CD14-positive monocyte (primary cell): ENCODE data around the gene FREM2. TPM values are rescaled to one million over a fixed set of nuclear protein-coding genes. Genes with fewer than 3 reads are reported as not detected.

Experiments
- DNase-seq, 3 donors: peaks; one replicate each; pipeline ENCODE4 v3.0.0-alpha.2; 2011 to 2022
- H2AFZ ChIP-seq: 2 replicates; pipeline ENCODE4 v1.6.0; 2012; ENCODE audit warnings: mild to moderate bottlenecking, low read depth, low read length, inconsistent platforms; ENCODE audit not compliant: insufficient read depth, poor library complexity, severe bottlenecking
- H3K27ac ChIP-seq, 2 donors: 1 replicate in 1 of 2; 2 replicates in 1 of 2; pipeline ENCODE4 v1.5.1; 2012 to 2013; ENCODE audit warnings: low read length in 2 of 2, control low read depth in 1 of 2, inconsistent platforms in 1 of 2, low read depth in 1 of 2, mild to moderate bottlenecking in 1 of 2
- H3K27me3 ChIP-seq, 2 donors: one replicate each; pipeline versions ENCODE4 v1.6.0 to v1.6.1; 2011 to 2013; ENCODE audit warnings: low read length in 2 of 2; ENCODE audit not compliant: control insufficient read depth in 2 of 2, insufficient read depth in 2 of 2
- H3K36me3 ChIP-seq, 2 donors: replicated peaks in 1 of 2; 1 replicate in 1 of 2; 2 replicates in 1 of 2; pipeline versions ENCODE4 v1.5.1 to v1.6.1; 2012 to 2013; ENCODE audit warnings: low read length in 2 of 2, control low read depth in 1 of 2, inconsistent platforms in 1 of 2, mild to moderate bottlenecking in 1 of 2; ENCODE audit not compliant: insufficient read depth in 2 of 2, control insufficient read depth in 1 of 2
- H3K4me1 ChIP-seq, 2 donors: 1 replicate in 1 of 2; 2 replicates in 1 of 2; pipeline versions ENCODE4 v1.5.1 to v1.6.1; 2012 to 2013; ENCODE audit warnings: low read length in 2 of 2, control low read depth in 1 of 2, inconsistent platforms in 1 of 2, mild to moderate bottlenecking in 1 of 2, moderate library complexity in 1 of 2; ENCODE audit not compliant: insufficient read depth in 2 of 2, control insufficient read depth in 1 of 2
- H3K4me2 ChIP-seq: replicated peaks from 2 replicates; pipeline ENCODE3; 2012; ENCODE audit warnings: low read length, moderate library complexity, mild to moderate bottlenecking; ENCODE audit not compliant: poor library complexity, severe bottlenecking; ENCODE audit errors: extremely low read depth
- H3K4me3 ChIP-seq, 3 experiments: fragments of 200-600 bp in 1 of 3; sonication (generic) in 1 of 3; replicated peaks in 1 of 3; 1 replicate in 2 of 3; 2 replicates in 1 of 3; pipeline ENCODE4 v1.5.1; 2011 to 2013; ENCODE audit warnings: low read length in 3 of 3, mild to moderate bottlenecking in 3 of 3, control low read depth in 2 of 3, low read depth in 2 of 3, inconsistent platforms in 1 of 3, moderate library complexity in 1 of 3
- H3K79me2 ChIP-seq: 2 replicates; pipeline ENCODE4 v1.6.0; 2012; ENCODE audit warnings: mild to moderate bottlenecking, control low read depth, inconsistent platforms, low read length, moderate library complexity; ENCODE audit not compliant: insufficient read depth
- H3K9ac ChIP-seq: 2 replicates; pipeline ENCODE4 v1.6.0; 2017; ENCODE audit warnings: low read length, mild to moderate bottlenecking; ENCODE audit not compliant: insufficient read depth, poor library complexity, severe bottlenecking
- H3K9me3 ChIP-seq, 2 donors: replicated peaks in 1 of 2; 1 replicate in 1 of 2; 2 replicates in 1 of 2; pipeline versions ENCODE4 v1.5.1 to v1.6.1; 2012 to 2013; ENCODE audit warnings: low read length in 2 of 2, control low read depth in 1 of 2; ENCODE audit not compliant: control insufficient read depth in 1 of 2, insufficient read depth in 1 of 2
- H4K20me1 ChIP-seq: 2 replicates; pipeline ENCODE4 v1.6.0; 2012; ENCODE audit warnings: mild to moderate bottlenecking, low read length, control low read depth, moderate library complexity; ENCODE audit not compliant: insufficient read depth
- H3K27ac Mint-ChIP-seq, 7 donors: one replicate each; pipeline ENCODE4 v1.8.0; 2020; ENCODE audit warnings: mild to moderate bottlenecking in 7 of 7, mixed read lengths in 7 of 7, moderate library complexity in 6 of 7, inconsistent platforms in 2 of 7
- H3K27me3 Mint-ChIP-seq, 3 donors: one replicate each; pipeline ENCODE4 v1.8.0; 2021 to 2022; ENCODE audit warnings: low read depth in 3 of 3, mild to moderate bottlenecking in 3 of 3, mixed read lengths in 3 of 3, moderate library complexity in 3 of 3, inconsistent platforms in 1 of 3
- H3K36me3 Mint-ChIP-seq, 2 donors: one replicate each; pipeline ENCODE4 v1.8.0; 2020; ENCODE audit warnings: mixed read lengths in 2 of 2, inconsistent platforms in 1 of 2, mild to moderate bottlenecking in 1 of 2
- H3K4me1 Mint-ChIP-seq: one replicate; pipeline ENCODE4 v1.8.0; 2020; ENCODE audit warnings: mild to moderate bottlenecking, mixed read lengths
- H3K4me3 Mint-ChIP-seq, 2 donors: one replicate each; pipeline ENCODE4 v1.8.0; 2020; ENCODE audit warnings: mild to moderate bottlenecking in 2 of 2, mixed read lengths in 2 of 2, moderate library complexity in 1 of 2
- H3K9me3 Mint-ChIP-seq, 7 donors: one replicate each; pipeline ENCODE4 v1.8.0; 2020 to 2022; ENCODE audit warnings: mixed read lengths in 7 of 7, mild to moderate bottlenecking in 6 of 7, moderate library complexity in 6 of 7, inconsistent platforms in 2 of 7
- WGBS: methylation state at CpG from one replicate; pipeline ENCODE4 v1.1.5; 2013; ENCODE audit warnings: missing lambda C conversion rate; ENCODE audit not compliant: insufficient coverage; 5-methylcytosine and 5-hydroxymethylcytosine counted together
- intact Hi-C, 2 donors: fragments of 100-400 bp; cut with micrococcal nuclease; formaldehyde crosslinking; loops; one replicate each; pipeline versions ENCODE4 v1.15.0 to v1.15.1; 2023
- polyA plus RNA-seq, 3 donors: library from polyadenylated mRNA; depleted of rRNA in 1 of 3; unstranded in 2 of 3; stranded (reverse) in 1 of 3; fragments of 300-500 nt in 2 of 3; fragments of >200 nt in 1 of 3; fragmentation: Illumina TruSeq in 2 of 3; gene quantifications; 1 replicate in 2 of 3; 2 replicates in 1 of 3; pipeline ENCODE4 v1.2.3, GENCODE V29; 2012 to 2021
- TF ChIP-seq, protein P1 (sequence below): fragments of 200-600 bp; IDR thresholded peaks from one replicate; pipeline ENCODE4 v1.8.0; 2022; ENCODE audit warnings: antibody characterized with exemption, mild to moderate bottlenecking

Gene FREM2
- polyA plus RNA-seq, 3 donors = not detected

DNA sequence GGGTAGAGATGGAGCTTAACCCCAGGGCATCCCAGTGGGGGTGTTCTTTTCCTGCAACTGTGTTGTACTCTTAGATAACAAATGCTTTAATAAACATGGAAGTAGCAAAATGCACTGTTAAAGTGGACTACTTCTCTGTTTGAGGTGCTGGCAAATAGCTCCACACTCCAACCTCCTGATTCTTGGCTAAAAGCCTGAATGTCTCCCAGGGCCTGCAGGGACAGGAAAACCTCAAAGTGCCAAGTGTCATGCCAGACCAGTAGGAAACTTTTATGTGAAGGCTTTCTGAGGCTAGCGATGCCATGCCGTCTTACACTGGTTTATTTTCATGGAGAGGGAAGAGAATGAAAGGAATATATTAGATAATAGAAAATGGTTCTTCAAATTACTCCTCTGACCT lies 6.8 kb downstream of the FREM2 start:
- Histone ChIP-seq H3K79me2 (no peaks in the 10 kb centered on the region), H4K20me1 (no peaks in the 10 kb centered on the region), H3K27me3 (no peaks in the 10 kb centered on the region), H3K36me3 (no peaks in the 10 kb centered on the region), H3K4me2 (no peak overlapping the region), H3K9me3 (no peaks in the 10 kb centered on the region), H3K9ac (no peak overlapping the region), H3K4me3 (no peak overlapping the region), H3K27ac (no peak overlapping the region), H2AFZ (no peak overlapping the region), H3K4me1 (no peaks in the 10 kb centered on the region)
- Mint-ChIP-seq H3K27ac (no peak overlapping the region), H3K4me3 (no peak overlapping the region), H3K27me3 (peaks cover 0 to 4% (median 2%) of the 10 kb centered on the region in 3 donors), H3K36me3 (no peaks in the 10 kb centered on the region), H3K4me1 (no peaks in the 10 kb centered on the region), H3K9me3 (peaks cover 0 to 2% (median 0%) of the 10 kb centered on the region in 7 donors)
- intact Hi-C loops = no loop called here
- DNase-seq = no peak
- WGBS = 40% methylated on average over 2 of the region's 2 CpGs
- TF ChIP-seq, protein P1, sequence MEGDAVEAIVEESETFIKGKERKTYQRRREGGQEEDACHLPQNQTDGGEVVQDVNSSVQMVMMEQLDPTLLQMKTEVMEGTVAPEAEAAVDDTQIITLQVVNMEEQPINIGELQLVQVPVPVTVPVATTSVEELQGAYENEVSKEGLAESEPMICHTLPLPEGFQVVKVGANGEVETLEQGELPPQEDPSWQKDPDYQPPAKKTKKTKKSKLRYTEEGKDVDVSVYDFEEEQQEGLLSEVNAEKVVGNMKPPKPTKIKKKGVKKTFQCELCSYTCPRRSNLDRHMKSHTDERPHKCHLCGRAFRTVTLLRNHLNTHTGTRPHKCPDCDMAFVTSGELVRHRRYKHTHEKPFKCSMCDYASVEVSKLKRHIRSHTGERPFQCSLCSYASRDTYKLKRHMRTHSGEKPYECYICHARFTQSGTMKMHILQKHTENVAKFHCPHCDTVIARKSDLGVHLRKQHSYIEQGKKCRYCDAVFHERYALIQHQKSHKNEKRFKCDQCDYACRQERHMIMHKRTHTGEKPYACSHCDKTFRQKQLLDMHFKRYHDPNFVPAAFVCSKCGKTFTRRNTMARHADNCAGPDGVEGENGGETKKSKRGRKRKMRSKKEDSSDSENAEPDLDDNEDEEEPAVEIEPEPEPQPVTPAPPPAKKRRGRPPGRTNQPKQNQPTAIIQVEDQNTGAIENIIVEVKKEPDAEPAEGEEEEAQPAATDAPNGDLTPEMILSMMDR = no peak

GRCh38 chr13:38697197-38697596 lies 10.3 kb downstream of the FREM2 start:
- no peaks in the 10 kb centered on the region for H3K79me2 ChIP-seq
- no peak for DNase-seq
- H3K9ac ChIP-seq = no peak overlapping the region
- H3K27me3 ChIP-seq = no peaks in the 10 kb centered on the region
- H3K36me3 ChIP-seq = no peaks in the 10 kb centered on the region
- H3K27ac Mint-ChIP-seq = no peak overlapping the region
- H3K27me3 Mint-ChIP-seq = peaks cover 0 to 2% (median 0%) of the 10 kb centered on the region in 3 donors
- TF ChIP-seq, protein P1 = no peak
- peaks cover 0 to 2% (median 0%) of the 10 kb centered on the region in 7 donors for H3K9me3 Mint-ChIP-seq
- H3K4me1 Mint-ChIP-seq = no peaks in the 10 kb centered on the region
- no peak overlapping the region for H3K4me3 ChIP-seq
- no peak overlapping the region for H3K4me3 Mint-ChIP-seq
- no peak overlapping the region for H2AFZ ChIP-seq
- H3K9me3 ChIP-seq = no peaks in the 10 kb centered on the region
- H3K4me1 ChIP-seq = no peaks in the 10 kb centered on the region
- no peaks in the 10 kb centered on the region for H4K20me1 ChIP-seq
- H3K27ac ChIP-seq = no peak overlapping the region
- intact Hi-C loops = no loop called here
- no peak overlapping the region for H3K4me2 ChIP-seq
- no peaks in the 10 kb centered on the region for H3K36me3 Mint-ChIP-seq
- WGBS = 100% methylated on average over 1 of the region's 1 CpG
